GM19351 (cell line): ENCODE results near the gene ARHGEF33.

Experiments
- ATAC-seq: cut with Tn5 transposase; IDR thresholded peaks from one replicate; pipeline ENCODE4 v1.9.1; 2021; ENCODE audit warnings: mild to moderate bottlenecking, moderate library complexity; ENCODE audit not compliant: unreplicated experiment

Gene ARHGEF33

DNA sequence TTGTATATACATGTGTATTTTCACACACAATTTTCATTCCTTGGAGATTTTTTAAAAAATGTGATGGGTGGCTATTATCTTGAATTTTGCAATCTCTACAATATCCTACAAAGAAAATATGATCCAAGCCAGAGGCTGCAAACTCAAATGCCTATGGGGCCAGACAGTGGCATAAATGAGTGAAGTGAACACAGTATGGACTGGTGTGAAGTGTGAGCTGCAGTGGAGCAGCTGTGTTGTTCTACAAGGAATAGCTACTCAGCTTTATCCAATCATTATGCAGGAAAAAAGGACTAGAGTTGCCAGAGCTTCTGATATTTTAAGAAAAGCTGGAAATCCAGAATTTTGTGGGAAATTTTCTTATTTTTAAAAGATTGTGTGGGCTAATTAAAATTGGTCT lies 62.1 kb downstream of the ARHGEF33 start:
- ATAC-seq = no peak

- ATAC-seq = no peak
These were observed 68.3 kb downstream of the ARHGEF33 start for GRCh38 chr2:38957972-38958371.

DNA sequence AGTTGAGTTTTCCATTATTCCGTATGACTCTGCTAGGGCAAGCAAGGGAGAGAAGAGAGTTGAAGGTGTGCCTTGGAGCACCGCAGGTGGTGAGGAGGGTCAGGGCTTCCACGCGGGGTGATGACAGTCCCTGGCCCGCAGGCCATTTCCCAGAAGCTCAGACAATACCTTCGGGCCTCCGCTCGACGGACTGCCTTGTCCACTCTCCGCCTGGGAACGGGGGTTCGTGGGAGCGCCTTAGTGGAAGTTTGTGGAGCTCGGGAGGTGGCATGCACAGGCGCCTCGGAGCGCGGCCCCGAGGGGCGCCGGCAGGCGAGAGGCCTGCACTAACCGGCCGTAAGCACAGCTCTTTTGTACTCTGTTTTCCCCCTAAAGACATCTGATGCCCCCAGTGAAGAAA lies 69.8 kb downstream of the ARHGEF33 start:
- no peak for ATAC-seq

DNA sequence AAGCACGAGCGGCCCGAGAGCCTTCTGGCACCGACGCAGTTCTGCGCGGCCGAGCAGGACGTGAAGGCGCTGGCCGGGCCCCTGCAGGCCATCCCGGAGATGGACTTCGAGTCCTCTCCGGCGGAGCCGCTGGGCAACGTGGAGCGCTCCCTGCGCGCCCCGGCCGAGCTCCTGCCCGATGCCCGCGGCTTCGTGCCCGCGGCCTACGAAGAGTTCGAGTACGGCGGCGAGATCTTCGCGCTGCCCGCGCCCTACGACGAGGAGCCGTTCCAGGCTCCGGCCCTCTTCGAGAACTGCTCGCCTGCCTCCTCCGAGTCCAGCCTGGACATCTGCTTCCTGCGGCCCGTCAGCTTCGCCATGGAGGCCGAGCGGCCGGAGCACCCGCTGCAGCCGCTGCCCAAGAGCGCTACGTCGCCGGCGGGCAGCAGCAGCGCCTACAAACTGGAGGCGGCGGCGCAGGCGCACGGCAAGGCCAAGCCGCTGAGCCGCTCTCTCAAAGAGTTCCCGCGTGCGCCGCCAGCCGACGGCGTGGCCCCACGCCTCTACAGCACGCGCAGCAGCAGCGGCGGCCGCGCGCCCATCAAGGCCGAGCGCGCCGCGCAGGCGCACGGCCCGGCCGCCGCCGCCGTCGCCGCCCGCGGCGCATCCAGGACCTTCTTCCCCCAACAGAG lies 70.4 kb downstream of the ARHGEF33 start:
- peak; percentile 60 for ATAC-seq

- ATAC-seq = no peak
These were observed 71.1 kb downstream of the ARHGEF33 start for GRCh38 chr2:38960609-38961320.

GRCh38 chr2:38966006-38966405 lies 76.3 kb downstream of the ARHGEF33 start:
- ATAC-seq = no peak

GRCh38 chr2:38966678-38967077 lies 77.0 kb downstream of the ARHGEF33 start:
- ATAC-seq = no peak

DNA sequence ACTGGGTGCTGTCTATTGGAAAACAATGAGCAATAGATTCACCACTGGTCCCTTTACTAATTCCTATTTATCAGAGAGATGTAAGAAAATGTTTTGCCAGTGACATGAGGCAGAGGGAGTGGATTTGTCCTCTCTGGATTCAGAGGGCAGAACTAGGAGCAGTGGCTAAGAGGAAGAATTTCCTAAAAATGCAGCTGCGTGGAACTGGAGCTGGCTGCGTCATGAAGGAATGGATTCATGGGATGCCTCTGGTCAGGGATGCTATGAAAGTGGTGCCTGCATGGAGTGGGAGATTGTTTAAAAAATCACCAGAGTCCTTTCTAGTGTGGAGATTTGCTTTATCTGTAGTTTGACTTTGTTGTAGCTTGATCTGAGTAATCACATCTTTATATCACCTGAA lies 78.3 kb downstream of the ARHGEF33 start:
- ATAC-seq = no peak

DNA sequence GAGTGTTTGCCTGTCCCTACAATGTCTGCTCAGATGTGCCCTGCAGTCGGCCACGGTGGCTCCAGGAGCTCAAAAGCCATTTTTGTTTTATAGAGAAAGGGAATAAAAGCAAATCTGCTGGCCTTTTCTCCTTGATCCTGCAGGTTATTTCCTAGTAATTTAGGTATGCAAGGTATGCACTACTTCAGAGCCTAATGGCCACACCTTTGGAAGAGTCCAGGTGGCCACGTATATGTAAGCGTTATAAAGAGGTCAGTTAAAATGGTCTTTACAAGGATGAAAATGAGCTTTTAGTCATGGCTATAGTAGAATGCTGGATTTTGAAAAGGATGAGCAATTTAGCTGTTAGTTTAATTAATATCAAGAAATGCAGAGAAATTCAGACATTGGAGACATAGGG lies 81.7 kb downstream of the ARHGEF33 start:
- no peak for ATAC-seq

DNA sequence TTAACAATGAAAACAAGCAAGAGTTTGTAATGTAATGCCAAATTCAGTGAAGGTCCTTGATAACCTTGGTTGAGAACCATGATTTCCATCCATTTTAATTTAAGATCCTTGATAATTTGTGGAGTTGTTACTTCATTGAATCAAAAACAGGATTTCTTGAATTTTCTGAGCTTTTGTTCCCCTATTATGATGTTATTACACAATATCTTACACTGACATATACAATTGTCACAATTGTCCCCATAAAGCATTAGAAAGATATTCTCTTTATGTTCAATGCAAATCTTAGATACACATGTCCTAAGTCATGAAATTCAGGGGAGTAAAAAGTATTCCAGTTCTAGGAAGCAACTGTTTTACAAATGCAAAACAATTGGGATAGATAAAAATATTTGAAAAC lies 83.6 kb downstream of the ARHGEF33 start:
- ATAC-seq = no peak

DNA sequence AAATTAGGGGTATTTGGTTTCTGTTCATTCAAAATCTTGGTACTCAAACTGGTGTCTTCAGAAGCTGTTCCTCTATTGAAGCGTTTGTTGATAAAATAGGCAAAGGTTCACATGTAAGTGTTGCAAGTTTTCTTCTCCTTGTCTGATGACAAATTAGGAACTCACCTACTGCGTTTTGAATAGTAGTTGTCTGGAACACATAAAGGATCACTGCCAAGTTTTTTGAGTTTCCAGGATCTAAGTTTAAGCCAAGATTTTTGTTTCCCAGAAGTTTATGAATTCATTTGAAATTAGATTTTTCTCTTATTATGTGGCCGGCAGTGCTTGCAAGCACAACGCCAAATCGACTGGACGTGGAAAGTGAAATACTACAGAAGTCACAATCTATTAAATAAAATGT lies 85.4 kb downstream of the ARHGEF33 start:
- no peak for ATAC-seq

- ATAC-seq = no peak
These were observed 87.4 kb downstream of the ARHGEF33 start for GRCh38 chr2:38977047-38977446.

- no peak for ATAC-seq
These were observed 88.7 kb downstream of the ARHGEF33 start for GRCh38 chr2:38978296-38978903.

- ATAC-seq = no peak
These were observed 89.2 kb downstream of the ARHGEF33 start for GRCh38 chr2:38978908-38979307.

- no peak for ATAC-seq
These were observed 91.5 kb downstream of the ARHGEF33 start for GRCh38 chr2:38981003-38981669.

GRCh38 chr2:38981670-38982357 lies 92.1 kb downstream of the ARHGEF33 start:
- ATAC-seq = no peak

- no peak for ATAC-seq
These were observed 92.8 kb downstream of the ARHGEF33 start for GRCh38 chr2:38982498-38982897.

DNA sequence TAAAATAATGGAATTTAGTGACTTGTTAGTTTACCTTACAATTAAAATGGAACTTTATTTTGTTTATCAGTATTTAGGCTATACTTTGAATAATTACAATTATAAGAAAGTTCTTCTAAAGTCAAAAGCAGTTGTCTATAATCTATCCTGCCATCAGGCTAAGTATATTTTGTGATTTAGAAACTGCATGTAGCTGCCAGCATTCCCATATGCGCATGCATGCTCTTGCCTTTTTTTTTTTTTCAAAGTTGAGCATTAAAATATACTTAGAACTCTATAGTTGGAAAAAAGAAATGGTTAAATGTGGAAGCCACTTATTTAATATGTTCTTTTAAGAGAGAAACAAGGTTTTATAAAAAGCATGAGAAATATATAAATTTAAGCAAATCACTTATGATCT lies 99.0 kb downstream of the ARHGEF33 start:
- no peak for ATAC-seq

GRCh38 chr2:38991899-38992298 lies 102.2 kb downstream of the ARHGEF33 start:
- ATAC-seq = no peak

GRCh38 chr2:38997781-38998180 lies 108.1 kb downstream of the ARHGEF33 start:
- no peak for ATAC-seq

DNA sequence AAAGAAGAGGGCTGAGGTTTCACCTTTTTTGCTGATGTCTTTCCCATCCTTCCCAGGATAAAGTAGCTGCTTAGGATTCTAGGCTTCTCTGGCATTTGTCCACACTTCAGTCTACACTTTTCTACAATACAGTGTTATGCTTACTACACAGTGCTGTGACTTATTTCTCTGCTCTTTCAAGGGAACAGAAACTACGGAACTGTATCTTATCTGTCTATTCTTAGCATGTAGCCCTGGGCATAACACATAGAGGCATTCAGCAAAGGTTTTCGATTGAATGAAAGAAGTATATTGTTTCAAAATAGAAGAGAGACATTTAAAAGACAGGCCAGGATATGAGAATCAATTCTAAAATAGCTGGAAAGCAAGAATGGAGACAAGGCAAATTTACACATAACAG lies 110.9 kb downstream of the ARHGEF33 start:
- no peak for ATAC-seq
